NOMO-1 (cell line): ENCODE results near the gene FAM240B.

ENCODE experiments used
- DNase-seq, 2 experiments: peaks; one replicate each; lab custom pipeline; 2025; ENCODE audit not compliant: unreplicated experiment in 2 of 2; lab: John Stamatoyannopoulos, UW

The FAM240B gene

GRCh38 chr9:38720083-38720745, at the start of gene FAM240B:
Gene FAM240B (minus strand): TSS chr9:38720133. CDS start chr9:38703999, 16,134 bp downstream.
- no peak for DNase-seq

- no peak for DNase-seq
Observed at GRCh38 chr9:38768351-38768761, 48.4 kb upstream of the FAM240B start.

GRCh38 chr9:38765101-38765500, 45.2 kb upstream of the FAM240B start:
- no peak for DNase-seq

- no peak for DNase-seq
Observed at GRCh38 chr9:38761999-38762398, 42.1 kb upstream of the FAM240B start.

- DNase-seq, result no peak
Observed at GRCh38 chr9:38761339-38761738, 41.4 kb upstream of the FAM240B start.

GRCh38 chr9:38756702-38757101, 36.8 kb upstream of the FAM240B start:
- DNase-seq, result no peak

- no peak for DNase-seq
Observed at GRCh38 chr9:38747941-38748340, 28.0 kb upstream of the FAM240B start.

- no peak for DNase-seq
Observed at GRCh38 chr9:38747067-38747466, 27.1 kb upstream of the FAM240B start.

GRCh38 chr9:38746303-38746702, 26.4 kb upstream of the FAM240B start:
- DNase-seq, result no peak

GRCh38 chr9:38744484-38744883, 24.6 kb upstream of the FAM240B start:
- no peak for DNase-seq

- DNase-seq, result no peak
Observed at GRCh38 chr9:38737246-38737645, 17.3 kb upstream of the FAM240B start.

- DNase-seq, result no peak
Observed at GRCh38 chr9:38734831-38735230, 14.9 kb upstream of the FAM240B start.

- DNase-seq, result no peak
Observed at GRCh38 chr9:38733503-38733902, 13.6 kb upstream of the FAM240B start.

- DNase-seq, result no peak
Observed at GRCh38 chr9:38732885-38733284, 13.0 kb upstream of the FAM240B start.

- no peak for DNase-seq
Observed at GRCh38 chr9:38727497-38728001, 7.6 kb upstream of the FAM240B start.

GRCh38 chr9:38724754-38725153, 4.8 kb upstream of the FAM240B start:
- no peak for DNase-seq

GRCh38 chr9:38718148-38718547, 1.8 kb downstream of the FAM240B start:
- DNase-seq, result no peak

GRCh38 chr9:38715684-38716083, 4.2 kb downstream of the FAM240B start:
- DNase-seq, result no peak

GRCh38 chr9:38713426-38713825, 6.5 kb downstream of the FAM240B start:
- DNase-seq, result no peak

GRCh38 chr9:38708759-38709158, 11.2 kb downstream of the FAM240B start:
- DNase-seq, result no peak

- no peak for DNase-seq
Observed at GRCh38 chr9:38707885-38708637, 11.9 kb downstream of the FAM240B start.

- DNase-seq, result no peak
Observed at GRCh38 chr9:38706493-38706892, 13.4 kb downstream of the FAM240B start.
